NCI-H1930 (cell line): ENCODE data around the gene MRPL9.

ENCODE experiments used
- DNase-seq, 2 experiments: peaks; one replicate each; lab custom pipeline; 2025; lab: John Stamatoyannopoulos, UW

MRPL9 gene

DNA sequence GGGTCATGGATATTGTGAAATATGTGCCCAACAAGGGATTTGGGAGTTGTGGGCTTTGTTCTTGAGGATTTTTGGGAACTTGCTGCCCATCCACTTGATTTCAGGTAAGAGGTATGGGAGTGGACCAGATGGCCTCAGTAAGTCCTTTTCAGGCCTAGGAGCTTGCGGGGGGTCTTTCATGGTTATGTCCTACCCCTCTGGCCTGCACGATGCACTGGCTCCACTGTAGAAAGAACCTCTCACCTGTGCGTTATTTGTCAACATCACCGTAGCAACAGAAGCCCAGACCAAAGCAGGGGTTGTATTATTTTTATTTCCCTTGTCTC lies 33.4 kb downstream of the MRPL9 start:
- no peak for DNase-seq

GRCh38 chr1:151729157-151729965 lies 33.9 kb downstream of the MRPL9 start:
- no peak for DNase-seq

DNA sequence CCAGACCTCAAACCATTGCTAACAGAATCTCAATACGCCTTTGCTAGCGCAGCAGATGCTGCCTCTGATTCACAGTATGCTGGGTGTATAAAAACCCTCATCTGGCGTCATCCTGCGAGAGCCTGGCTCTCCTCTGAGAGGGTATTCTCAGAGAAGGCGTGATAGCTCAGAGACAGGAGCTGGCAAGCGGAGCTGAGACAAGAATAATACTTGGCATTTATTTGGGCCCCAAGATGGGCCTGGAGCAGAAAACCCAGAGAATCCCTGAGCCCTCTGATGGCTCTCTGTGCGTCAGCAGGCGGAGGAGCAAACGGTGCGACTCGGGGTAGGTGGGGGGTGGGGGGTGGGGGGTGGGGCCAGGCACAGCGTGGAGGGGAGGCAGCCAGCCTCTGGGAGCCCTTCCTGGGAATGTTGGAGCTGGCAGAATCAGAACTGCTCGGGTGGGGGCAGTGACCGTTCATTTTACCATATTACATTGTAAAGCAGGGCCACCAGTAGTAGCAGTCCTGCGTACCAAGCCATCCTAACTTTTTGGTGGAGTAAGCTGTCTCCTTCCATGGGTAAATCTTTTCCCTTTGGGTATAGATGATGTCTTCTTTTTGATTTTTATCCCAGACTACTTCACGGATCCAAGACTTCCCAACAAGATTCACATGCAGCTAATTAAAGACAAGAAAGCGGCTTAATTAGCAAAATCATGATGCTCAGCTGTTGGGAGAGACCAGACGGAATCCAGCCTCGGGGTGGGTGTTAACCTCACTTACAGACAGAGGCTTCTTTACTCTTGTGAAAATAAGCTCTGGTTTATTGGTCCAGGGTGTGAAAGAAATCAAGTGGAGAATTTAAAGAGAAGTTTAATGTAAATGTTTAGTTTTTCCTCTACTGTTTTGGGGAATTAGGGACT lies 34.9 kb downstream of the MRPL9 start:
- no peak for DNase-seq

DNA sequence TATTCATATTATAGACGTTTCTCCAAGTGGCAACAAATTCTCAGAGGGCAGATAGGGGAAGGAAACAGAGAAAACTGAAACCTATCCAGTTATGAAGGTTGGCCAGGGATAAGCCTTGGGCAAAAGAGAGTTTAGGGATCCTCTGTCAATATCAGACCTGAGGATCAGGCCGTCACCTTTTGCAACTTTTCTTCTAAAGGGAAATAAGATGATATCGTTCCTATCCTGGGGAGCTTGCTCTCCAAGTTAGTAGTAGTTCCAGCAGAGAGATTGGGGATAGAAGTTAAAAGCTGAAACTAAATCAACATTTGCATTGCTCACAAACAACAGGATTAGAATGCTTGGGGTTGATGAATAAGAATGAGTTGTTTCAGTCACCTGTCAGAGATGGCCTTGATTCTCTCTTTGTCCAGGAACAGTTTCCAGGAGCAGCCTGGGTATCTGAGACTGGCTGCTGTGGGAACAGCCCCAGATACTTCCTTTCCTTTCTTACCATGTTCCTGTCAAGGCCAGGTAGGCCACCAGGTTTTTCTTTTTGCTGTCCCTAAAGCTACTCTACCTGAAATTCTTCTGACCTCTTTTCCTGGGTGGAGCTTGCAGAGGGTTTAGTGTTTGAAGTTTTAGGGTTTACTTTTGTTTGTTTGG lies 39.4 kb downstream of the MRPL9 start:
- no peak for DNase-seq

GRCh38 chr1:151721788-151722510 lies 41.3 kb downstream of the MRPL9 start:
- no peak for DNase-seq

DNA sequence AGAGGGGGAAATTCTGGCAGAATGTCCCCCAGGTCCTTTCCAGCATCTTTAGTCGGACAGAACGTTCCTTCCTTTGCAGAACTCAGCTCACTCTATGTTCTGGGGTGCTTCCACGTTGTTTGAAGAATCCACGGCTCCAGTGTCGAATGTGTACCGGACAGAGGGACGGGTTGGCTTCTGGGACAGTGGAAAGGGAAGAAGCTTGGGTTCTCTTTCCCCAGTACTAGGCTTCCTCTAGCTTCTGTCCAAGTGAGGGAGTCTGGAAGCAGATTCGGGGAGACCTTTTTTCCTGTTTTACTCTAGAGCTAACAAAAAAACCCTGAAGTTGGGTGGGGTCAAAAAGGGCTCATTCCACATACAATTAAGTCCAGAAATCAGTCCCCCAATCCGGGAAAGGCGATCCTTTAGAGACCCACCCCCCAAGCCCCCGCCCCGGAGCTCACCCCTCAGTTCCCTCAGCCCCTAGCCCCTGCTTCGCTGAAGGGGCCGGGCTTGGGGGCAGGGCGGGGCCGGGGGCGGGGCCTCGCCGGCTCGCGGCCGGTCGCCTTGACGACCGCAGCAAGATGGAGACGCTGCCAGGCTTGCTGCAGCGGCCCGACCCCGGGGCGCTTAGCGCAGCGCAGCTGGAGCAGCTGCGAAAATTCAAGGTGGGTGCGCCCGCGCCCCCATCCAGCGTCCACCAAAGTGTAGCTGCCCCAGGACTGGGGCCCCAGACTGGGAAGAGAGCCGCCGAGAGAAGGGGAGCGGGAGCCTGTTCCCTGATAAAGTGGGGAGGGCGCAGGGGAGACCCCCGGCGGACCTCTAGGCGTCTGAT lies 42.1 kb downstream of the MRPL9 start, which contains the start of gene RIIAD1:
Gene RIIAD1, plus strand, starts transcription at position 549 of the 814 bp plus-strand sequence. Its CDS starts 15 bp downstream, at position 564.
- DNase-seq, result peak in 1 of 2 experiments; percentile 40

- DNase-seq, result no peak
Measured at GRCh38 chr1:151720554-151720953, 42.7 kb downstream of the MRPL9 start.

GRCh38 chr1:151720125-151720524 lies 43.2 kb downstream of the MRPL9 start:
- no peak for DNase-seq

- no peak for DNase-seq
Measured at GRCh38 chr1:151718666-151719065, 44.6 kb downstream of the MRPL9 start.

DNA sequence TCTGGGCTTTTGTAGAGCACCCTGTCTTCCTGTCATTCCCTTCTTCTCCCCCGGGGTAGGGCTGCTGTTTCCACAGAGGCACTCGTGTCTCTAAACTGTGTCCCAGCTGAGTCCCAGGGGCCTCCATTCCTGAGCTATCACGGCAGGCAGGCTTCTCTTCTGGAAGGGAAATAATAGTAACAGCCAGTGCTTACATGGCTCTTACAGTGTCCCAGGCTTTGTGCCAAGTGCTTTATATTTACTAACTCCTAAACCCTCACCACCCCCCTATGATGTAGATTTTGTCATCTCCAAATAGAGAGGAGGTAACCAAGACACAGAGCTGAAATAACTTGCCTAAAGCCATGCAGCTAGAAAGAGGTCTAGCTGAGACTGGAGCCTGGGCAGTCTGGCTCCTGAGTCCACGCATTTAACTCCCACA lies 45.3 kb downstream of the MRPL9 start:
- no peak for DNase-seq

DNA sequence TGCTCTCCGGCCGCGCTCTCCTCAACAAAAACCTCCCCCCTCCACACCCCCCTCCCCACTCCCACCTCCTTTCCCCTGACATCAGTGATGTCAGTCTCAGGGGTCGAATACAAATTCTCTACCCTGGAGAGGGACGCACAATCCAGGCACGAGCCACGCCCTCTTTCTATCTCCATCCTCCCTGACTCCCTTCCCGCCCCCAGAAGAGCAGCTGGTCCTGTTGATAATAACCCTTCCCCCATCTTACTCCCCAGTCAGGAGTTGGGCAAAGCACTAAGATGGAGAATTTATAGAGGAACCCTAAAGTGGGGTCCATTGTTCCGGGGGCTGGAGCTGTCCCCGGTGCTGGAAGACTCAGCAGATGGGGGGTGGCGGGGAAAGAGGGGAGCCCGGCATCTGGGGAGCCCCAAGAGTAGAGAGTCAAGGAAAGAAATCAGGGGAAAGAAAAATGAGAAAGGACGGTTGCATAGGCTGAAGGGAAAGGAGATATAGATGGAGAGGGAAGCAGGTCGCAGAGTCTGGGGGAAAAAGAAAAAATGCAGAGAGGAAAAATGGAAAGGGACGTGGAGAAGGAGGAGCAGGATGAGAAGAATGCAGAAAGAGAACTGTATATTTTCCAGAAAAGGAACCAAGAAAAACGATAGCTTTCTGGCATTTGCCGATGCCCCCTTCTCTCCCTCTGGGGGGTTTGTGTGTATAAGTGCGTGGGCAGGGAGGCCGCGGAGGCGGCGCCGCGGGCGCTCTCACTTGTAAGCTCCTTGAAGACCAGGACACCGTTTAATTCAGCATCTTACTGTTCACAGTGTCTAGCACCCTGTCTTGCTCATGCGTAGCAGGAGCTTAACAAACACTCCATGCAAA lies 46.3 kb downstream of the MRPL9 start, which contains the start of gene CELF3:
Gene CELF3, minus strand, starts transcription at position 33 of the 861 bp plus-strand sequence. CDS start 783 bp downstream, outside the sequence.
- peak; percentile 85 to 90 for DNase-seq

- DNase-seq, result no peak
Measured at GRCh38 chr1:151716405-151716762, 46.9 kb downstream of the MRPL9 start.

DNA sequence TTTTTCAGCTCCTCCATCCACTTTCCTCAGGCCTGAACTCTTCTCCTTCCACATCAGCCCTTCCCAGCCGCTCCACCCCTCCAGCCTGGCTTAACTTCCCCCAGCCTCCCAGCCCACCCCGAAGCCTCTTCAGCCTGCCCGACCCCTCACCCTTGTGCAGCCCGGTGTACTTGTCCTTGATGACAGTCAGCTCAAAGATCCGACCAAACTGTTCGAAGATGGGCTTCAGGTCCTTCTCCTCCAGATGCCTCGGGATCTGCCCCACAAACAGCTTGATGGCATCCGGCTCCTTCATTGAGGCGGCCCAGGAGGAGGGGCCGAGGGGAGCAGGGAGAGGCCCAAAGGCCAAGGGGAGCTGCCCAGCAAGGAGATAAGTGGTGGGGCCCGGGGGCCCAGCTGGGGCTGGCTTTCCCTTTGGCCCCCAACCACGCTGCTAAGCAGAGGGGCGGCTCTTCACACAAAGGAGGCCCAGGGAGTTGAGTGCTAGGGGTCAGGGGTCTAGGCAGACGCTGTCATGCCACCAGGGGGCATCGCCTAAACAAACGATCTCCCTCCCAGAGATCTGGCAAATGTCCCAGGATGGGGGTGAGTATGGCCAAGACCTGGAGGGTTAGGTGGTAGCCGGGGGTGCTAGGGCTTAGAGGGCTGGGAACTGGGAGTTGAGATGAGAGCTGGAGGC lies 47.4 kb downstream of the MRPL9 start:
- DNase-seq, result peak in 1 of 2 experiments; percentile 22

DNA sequence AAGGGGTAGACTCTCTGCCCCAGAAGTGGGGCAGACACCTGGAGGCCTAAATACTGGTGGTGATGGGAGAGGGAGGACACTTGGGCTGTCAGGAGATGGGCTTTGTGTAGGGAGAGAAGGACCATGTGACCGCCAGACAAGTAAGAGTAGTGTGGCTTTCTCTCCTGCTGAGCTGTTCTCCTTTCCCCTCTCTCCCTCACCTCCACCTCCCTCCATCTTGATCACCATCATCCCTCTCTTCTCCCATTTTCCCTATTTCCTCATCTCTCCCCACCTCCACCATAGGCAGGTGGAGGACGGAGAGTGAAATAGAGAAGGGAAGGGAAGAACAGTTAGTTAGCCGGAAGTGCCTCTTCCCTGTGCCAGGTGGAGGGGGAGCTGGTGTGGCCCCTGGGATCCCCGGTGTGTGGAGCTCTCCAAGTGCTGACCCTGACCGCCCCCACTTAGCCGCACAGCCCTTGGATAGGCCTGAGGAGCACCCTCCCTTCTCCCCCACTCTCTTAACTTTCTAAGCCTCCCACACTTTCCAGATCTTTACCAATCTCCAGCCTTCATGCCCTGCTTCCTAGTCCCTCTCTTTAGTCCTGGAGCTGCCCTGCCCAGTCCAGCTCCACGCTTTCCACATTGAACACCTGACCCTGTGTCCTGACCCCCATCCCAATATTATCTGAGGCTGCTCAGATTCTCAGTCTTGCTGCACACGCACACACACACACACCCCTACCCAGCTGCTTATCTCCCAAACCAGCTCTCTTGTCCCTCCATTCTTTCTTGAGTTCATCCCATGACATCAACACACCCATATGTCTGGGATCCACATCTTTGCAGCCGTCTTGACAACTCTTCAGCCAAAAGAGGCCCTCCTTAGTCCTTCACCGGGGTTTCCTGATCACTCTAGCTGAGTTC lies 48.2 kb downstream of the MRPL9 start:
- no peak for DNase-seq

- no peak for DNase-seq
Measured at GRCh38 chr1:151713874-151714273, 49.4 kb downstream of the MRPL9 start.

GRCh38 chr1:151713044-151713443 lies 50.3 kb downstream of the MRPL9 start:
- no peak for DNase-seq

- DNase-seq, result no peak
Measured at GRCh38 chr1:151711951-151712350, 51.3 kb downstream of the MRPL9 start.
